GM19099 (cell line): ENCODE data around the gene ATP8B2.

Experiments
- POLR2A ChIP-seq: IDR thresholded peaks from 3 replicates; pipeline ENCODE4 v1.6.1; 2011; ENCODE audit warnings: low read depth; ENCODE audit not compliant: insufficient read length; ENCODE audit errors: extremely low read depth

Gene ATP8B2

GRCh38 chr1:154342132-154342531 lies 16.8 kb downstream of the ATP8B2 start:
- TF ChIP-seq POLR2A, result no peak

DNA sequence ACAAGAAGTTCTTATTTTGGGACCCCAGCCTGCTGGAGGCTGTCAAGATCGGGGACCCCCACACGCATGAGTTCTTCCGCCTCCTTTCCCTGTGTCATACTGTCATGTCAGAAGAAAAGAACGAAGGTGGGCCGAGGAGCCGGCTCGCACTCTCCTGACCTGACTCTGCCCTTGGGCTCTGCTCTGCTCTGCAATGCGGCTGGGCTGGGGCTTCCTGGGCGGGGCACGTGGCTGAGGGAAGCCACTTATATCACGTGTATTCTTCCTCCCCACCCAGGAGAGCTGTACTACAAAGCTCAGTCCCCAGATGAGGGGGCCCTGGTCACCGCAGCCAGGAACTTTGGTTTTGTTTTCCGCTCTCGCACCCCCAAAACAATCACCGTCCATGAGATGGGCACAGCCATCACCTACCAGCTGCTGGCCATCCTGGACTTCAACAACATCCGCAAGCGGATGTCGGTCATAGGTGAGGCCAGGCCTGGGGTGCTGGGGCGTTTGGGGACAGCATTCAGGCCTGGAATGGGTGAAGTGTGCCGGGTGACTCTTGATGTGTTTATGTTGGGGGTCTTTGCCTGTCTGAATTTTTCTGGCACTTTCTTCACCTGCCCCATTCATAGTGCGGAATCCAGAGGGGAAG lies 17.6 kb downstream of the ATP8B2 start:
- TF ChIP-seq POLR2A, result no peak

- TF ChIP-seq POLR2A, result no peak
Measured at GRCh38 chr1:154344977-154345837, 19.9 kb downstream of the ATP8B2 start.

GRCh38 chr1:154346276-154346917 lies 21.1 kb downstream of the ATP8B2 start:
- no peak for TF ChIP-seq POLR2A

- no peak for TF ChIP-seq POLR2A
Measured at GRCh38 chr1:154347961-154348360, 22.6 kb downstream of the ATP8B2 start.

GRCh38 chr1:154348429-154349076 lies 23.2 kb downstream of the ATP8B2 start:
- no peak for TF ChIP-seq POLR2A

GRCh38 chr1:154349121-154349520 lies 23.8 kb downstream of the ATP8B2 start:
- TF ChIP-seq POLR2A, result no peak

- TF ChIP-seq POLR2A, result no peak
Measured at GRCh38 chr1:154350383-154350782, 25.1 kb downstream of the ATP8B2 start.

GRCh38 chr1:154351363-154352068 lies 26.2 kb downstream of the ATP8B2 start:
- no peak for TF ChIP-seq POLR2A

DNA sequence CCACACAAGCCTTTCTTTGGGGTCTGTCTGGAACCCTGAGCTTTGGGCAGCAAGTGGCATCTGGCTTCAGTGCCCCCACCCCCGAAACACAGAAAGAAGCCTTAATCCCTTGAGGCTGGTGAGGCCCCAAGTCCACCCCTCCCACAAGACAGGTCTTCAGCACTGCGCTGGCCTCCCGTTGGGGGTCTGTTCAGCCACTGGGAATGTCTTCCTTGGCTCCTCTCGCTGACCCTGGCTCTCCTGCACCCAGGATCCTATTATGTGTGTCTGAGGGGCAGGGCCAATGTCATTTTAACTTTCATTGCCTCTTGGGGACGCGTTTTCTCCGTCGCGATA lies 26.9 kb downstream of the ATP8B2 start:
- TF ChIP-seq POLR2A, result no peak

DNA sequence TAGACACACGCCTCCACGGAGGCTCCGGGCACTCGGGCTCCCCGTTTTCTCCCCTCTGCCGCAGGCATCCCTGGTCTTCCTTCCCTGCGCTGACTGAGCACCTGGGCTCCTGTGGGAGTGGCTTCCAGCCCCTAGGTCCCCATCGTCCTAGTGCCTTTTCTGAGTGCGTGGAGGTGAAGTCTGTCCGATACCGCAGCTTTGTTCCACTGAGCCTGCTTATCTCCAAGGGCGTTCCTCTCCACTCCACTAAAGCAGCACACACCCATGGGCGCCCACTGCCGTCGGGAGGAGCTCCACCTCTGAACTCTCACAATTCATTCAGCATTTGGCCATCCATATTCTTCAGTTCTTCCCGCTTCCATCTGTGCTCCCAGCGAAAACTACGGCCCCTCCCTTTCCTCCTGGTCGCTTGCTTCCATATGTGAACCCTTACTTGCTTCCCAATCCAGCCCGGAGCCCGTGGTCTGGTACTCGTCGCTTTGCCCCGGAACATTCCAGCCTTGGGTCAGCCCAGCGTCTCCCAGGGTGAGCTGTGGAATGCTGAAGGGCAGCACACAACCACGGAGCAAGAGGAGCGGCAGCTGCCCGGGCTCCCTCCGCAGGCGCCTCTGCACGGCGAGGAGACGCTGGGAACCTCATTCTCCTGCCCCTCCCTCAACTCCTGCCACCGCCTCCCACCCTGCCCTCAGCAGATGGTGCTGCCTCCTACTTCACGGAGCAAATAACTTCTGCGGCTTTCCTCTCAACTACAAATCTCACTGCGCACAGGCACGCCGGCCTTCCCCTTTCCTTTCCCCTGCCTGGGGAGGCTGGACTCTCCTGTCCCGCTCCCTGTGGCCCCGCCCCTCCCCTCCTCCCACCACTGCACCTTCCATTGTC lies 27.5 kb downstream of the ATP8B2 start:
- TF ChIP-seq POLR2A, result no peak

DNA sequence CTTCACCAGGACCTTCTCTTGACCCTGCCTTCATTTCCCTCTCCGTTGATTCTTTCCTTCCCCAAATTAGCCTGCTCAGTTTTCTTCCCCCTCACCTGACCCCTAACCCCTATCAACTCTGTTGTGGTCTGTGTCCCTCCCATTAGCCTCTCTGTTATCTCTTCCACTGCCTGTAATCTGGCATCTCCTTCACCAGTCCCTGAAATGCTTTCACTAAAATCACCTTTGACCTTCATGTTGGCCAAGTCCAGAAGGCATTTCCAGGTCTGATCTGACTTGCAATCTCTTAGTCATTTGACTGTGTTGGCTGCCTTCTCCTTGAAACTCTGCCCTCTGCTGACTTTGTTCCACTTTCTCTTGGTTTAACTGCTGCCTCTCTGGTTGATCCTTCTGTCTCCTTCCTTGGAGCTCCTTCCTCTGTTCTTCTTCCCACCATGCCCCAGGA lies 28.2 kb downstream of the ATP8B2 start:
- no peak for TF ChIP-seq POLR2A

DNA sequence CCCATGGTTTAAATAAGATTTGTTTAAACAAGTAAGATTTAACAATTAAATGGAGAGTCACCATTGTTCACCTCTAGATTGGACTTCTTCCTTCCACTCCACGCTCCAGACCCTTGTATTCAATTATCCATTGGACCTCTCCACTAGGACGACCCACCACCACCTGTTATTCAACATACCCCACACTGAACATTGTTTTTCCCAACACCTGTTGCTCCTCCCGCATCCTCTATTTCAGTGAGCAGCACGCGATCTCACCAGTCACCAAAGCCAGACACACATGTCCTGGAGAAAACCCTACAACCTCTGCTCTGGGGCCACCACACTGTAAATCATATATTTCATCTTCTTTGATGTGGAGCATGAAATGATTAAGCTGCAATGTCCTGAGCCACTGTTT lies 28.6 kb downstream of the ATP8B2 start:
- TF ChIP-seq POLR2A, result no peak

DNA sequence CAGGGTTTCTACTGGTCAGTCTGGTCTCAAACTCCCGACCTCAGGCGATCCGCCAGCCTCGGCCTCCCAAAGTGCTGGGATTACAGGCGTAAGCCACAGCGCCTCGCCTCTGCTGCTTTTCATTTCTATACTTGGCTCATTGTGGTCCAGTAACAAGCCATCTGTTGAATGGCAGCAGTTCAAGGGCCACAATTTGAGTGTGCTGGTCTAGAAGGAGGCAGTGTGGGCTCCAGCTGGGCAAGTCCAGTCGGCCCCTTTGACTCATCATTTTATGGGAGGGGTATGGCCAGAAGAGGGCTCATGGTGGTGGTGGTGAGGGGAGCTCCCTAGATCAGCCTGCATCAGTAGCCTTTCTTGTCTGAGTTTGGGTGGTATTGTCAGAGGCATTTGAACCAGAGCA lies 33.2 kb downstream of the ATP8B2 start:
- no peak for TF ChIP-seq POLR2A

GRCh38 chr1:154360288-154360687 lies 35.0 kb downstream of the ATP8B2 start:
- TF ChIP-seq POLR2A, result no peak

- no peak for TF ChIP-seq POLR2A
Measured at GRCh38 chr1:154361357-154361756, 36.0 kb downstream of the ATP8B2 start.
